Measurements from ENCODE around the gene MSH5. TPM values are rescaled to one million over a fixed set of nuclear protein-coding genes. Genes with fewer than 3 reads are reported as not detected.
"Not testable (repeated sequence)": the region's sequence is repeated elsewhere in the genome, so short reads cannot be mapped to it uniquely, and the experiment has no call there.

Gene MSH5
- total RNA-seq, 1 donor from 2014 or later: 9.1 TPM

GRCh38 chr6:31801031-31801927 lies 61.5 kb downstream of the MSH5 start:
- DNase-seq: not testable (repeated sequence)

DNA sequence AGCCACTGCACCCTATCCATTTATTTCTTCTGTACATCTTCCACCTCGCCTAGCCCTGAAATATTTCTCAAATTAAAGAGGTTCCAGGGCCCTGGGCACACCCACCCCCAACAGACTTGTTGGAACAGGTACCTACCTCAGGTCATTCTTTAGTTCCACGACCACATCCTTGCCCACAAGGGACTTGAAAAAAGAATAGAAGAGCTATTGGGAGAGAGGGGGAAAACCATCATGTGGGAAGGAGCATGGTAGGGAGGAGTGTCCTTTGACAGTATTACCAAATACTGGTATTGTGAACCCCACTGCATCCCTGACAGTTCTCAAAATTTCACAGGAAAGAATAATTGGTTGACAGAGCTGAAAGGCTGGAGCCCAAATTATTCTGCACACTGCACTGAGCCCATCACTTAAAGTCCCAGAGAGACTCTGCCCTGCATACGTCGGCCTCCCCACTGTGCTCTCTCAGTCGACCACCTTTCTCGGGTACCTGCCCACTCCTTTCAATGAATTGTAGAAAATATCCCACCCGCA lies 66.2 kb downstream of the MSH5 start:
- no peak for DNase-seq

DNA sequence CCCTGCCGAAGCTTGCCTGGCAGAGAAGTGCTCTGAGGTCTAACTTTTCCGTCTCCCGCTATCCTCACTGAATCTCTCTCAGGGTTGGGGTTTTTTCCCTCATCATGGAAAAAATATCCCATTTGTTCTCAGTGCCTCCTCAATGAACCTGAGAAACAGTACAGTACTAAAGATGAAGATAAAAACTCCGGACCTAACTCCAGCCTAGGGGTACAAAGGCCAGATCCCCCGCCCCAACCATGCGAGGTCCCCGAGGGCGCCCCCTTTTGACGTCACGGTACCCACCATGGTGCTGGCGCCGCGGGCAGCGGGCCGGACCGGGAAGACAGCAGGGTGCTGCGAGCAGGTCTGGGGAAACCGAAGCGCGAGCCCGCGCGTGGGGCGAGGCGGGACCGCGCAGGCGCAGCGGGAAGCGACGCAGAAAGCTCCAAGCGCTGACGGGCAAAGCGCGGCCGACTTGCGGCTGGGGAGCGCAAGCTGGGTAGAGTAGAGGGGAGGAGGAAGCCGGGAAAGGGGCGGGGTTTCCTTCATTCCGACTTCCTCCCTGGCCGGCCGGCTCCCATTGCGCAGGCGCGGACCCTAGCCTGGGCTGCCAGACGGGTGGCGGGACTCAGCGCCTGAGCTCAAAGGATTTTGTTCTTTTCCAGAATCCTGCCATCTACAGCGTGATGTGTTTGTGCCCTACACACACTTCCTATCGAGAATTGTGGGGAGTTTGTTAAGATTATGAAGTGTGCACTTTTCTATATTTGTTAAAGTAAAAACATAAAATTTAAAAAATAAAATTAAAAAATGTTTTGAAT lies 66.9 kb downstream of the MSH5 start, which contains the start of gene LSM2:
LSM2 (minus strand) TSS at position 497 of the 803 bp plus-strand sequence; CDS start at position 288, 209 bp downstream.
- peak; percentile 94 for DNase-seq

GRCh38 chr6:31808599-31808998 lies 68.8 kb downstream of the MSH5 start:
- DNase-seq: not testable (repeated sequence)

DNA sequence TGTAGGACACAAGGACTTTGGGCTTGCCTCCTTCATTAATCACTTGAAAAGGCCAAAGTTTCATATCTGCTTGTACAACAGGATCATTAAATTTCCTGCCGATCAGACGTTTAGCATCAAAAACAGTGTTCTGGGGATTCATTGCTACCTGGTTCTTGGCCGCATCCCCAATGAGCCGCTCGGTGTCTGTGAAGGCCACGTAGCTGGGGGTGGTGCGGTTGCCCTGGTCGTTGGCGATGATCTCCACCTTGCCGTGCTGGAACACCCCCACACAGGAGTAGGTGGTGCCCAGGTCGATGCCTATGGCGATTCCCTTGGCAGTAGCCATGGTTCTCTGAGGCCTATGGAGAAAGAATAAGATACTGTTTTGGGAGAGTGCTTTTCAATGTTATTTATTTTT lies 71.8 kb downstream of the MSH5 start:
- DNase-seq: no peak

Small RNA genes within 50 kb of the gene (small RNA-seq; reads per million reads assigned to genes)
- gene LY6G6D (ENCODE audit: low replicate concordance) (not detected), gene MIR4646 (ENCODE audit: low replicate concordance) (not detected), gene MSH5-SAPCD1 (ENCODE audit: low replicate concordance) (not detected), gene RF00019 (ENCODE audit: low replicate concordance) (not detected), gene RNU6-850P (ENCODE audit: low replicate concordance) (not detected), gene SAPCD1 (ENCODE audit: low replicate concordance) (not detected)

Other genes with a start within 250 kb of the MSH5 start
- 1.2 TPM for gene MICB, start 241.9 kb upstream of the MSH5 start, total RNA-seq
- gene MCCD1, start 211.0 kb upstream of the MSH5 start, total RNA-seq: not detected
- gene DDX39B, start 198.0 kb upstream of the MSH5 start, total RNA-seq: 267 TPM
- gene ATP6V1G2, start 193.4 kb upstream of the MSH5 start, total RNA-seq: 1.4 TPM
- gene NFKBIL1, start 192.4 kb upstream of the MSH5 start, total RNA-seq: 12.1 TPM
- not detected for gene LTA, start 167.7 kb upstream of the MSH5 start, total RNA-seq
- gene TNF, start 164.4 kb upstream of the MSH5 start, total RNA-seq: 1.9 TPM
- gene LTB, start 157.6 kb upstream of the MSH5 start, total RNA-seq: 1.6 TPM
- 7.6 TPM for gene LST1, start 153.7 kb upstream of the MSH5 start, total RNA-seq
- gene NCR3, start 147.0 kb upstream of the MSH5 start, total RNA-seq: not detected
- 23.8 TPM for gene AIF1, start 124.8 kb upstream of the MSH5 start, total RNA-seq
- gene PRRC2A, start 119.3 kb upstream of the MSH5 start, total RNA-seq: 49.6 TPM
- 101 TPM for gene BAG6, start 87.3 kb upstream of the MSH5 start, total RNA-seq
- gene APOM, start 84.1 kb upstream of the MSH5 start, total RNA-seq: 1.2 TPM
- 14.1 TPM for gene C6orf47, start 79.2 kb upstream of the MSH5 start, total RNA-seq
- 8.2 TPM for gene GPANK1, start 75.0 kb upstream of the MSH5 start, total RNA-seq
- 75.8 TPM for gene CSNK2B, start 73.9 kb upstream of the MSH5 start, total RNA-seq
- gene LY6G5B, start 70.0 kb upstream of the MSH5 start, total RNA-seq: 4.0 TPM
- not detected for gene LY6G5C, start 58.9 kb upstream of the MSH5 start, total RNA-seq
- 36.0 TPM for gene ABHD16A, start 36.7 kb upstream of the MSH5 start, total RNA-seq
- not detected for gene LY6G6F, start 33.1 kb upstream of the MSH5 start, total RNA-seq
- gene LY6G6D, start 24.7 kb upstream of the MSH5 start, total RNA-seq: 10.3 TPM
- gene LY6G6C, start 18.3 kb upstream of the MSH5 start, total RNA-seq: 20.4 TPM
- 0.59 TPM for gene MPIG6B, start 16.6 kb upstream of the MSH5 start, total RNA-seq
- gene DDAH2, start 10.7 kb upstream of the MSH5 start, total RNA-seq: 62.2 TPM
- gene CLIC1, start 3.5 kb upstream of the MSH5 start, total RNA-seq: 185 TPM
- gene SAPCD1, start 22.7 kb downstream of the MSH5 start, total RNA-seq: 3.9 TPM
- 0.99 TPM for gene VWA7, start 37.3 kb downstream of the MSH5 start, total RNA-seq
- gene VARS1, start 55.7 kb downstream of the MSH5 start, total RNA-seq: 29.1 TPM
- 21.0 TPM for gene LSM2, start 67.0 kb downstream of the MSH5 start, total RNA-seq
- gene HSPA1L, start 75.3 kb downstream of the MSH5 start, total RNA-seq: 1.8 TPM
- gene HSPA1A, start 75.5 kb downstream of the MSH5 start, total RNA-seq: 213 TPM
- gene HSPA1B, start 87.7 kb downstream of the MSH5 start, total RNA-seq: 286 TPM
- 19.0 TPM for gene NEU1, start 122.8 kb downstream of the MSH5 start, total RNA-seq
- 0.10 TPM for gene SLC44A4, start 139.0 kb downstream of the MSH5 start, total RNA-seq
- gene EHMT2, start 157.7 kb downstream of the MSH5 start, total RNA-seq: 25.6 TPM
- gene ZBTB12, start 162.1 kb downstream of the MSH5 start, total RNA-seq: 3.9 TPM
- 4.9 TPM for gene C2, start 187.7 kb downstream of the MSH5 start, total RNA-seq
- gene CFB, start 206.1 kb downstream of the MSH5 start, total RNA-seq: 2.2 TPM
- 46.1 TPM for gene NELFE, start 219.0 kb downstream of the MSH5 start, total RNA-seq
- 23.3 TPM for gene SKIC2, start 219.2 kb downstream of the MSH5 start, total RNA-seq
- 5.8 TPM for gene DXO, start 232.1 kb downstream of the MSH5 start, total RNA-seq
- 5.8 TPM for gene C4A, start 242.1 kb downstream of the MSH5 start, total RNA-seq